ENCODE data around the gene MYO16. TPM values are rescaled to one million over a fixed set of nuclear protein-coding genes. Genes with fewer than 3 reads are reported as not detected.
A peak's percentile ranks its signal among the peaks of the same experiment; 100 is the strongest.
"Not testable (repeated sequence)": the region's sequence is repeated elsewhere in the genome, so short reads cannot be mapped to it uniquely, and the experiment has no call there.

MYO16 gene
- total RNA-seq, 1 donor from 2014 or later = 0.27 TPM

- intact Hi-C loops (cut with DNase I) = no loop called here
- ATAC-seq (no peak), DNase-seq (ENCODE audit: low spot score) (no peak)
These were observed 355.0 kb downstream of the MYO16 start for GRCh38 chr13:108984251-108984920.

GRCh38 chr13:108985166-108985565, 355.8 kb downstream of the MYO16 start:
- intact Hi-C loops (cut with DNase I) = no loop called here
- ATAC-seq = no peak
- no peak for DNase-seq (ENCODE audit: low spot score)

GRCh38 chr13:108987517-108987916, 358.1 kb downstream of the MYO16 start:
- intact Hi-C loops (cut with DNase I) = no loop called here
- ATAC-seq (peak; percentile 64), DNase-seq (ENCODE audit: low spot score) (no peak)

GRCh38 chr13:108987944-108988343, 358.5 kb downstream of the MYO16 start:
- ATAC-seq = no peak
- DNase-seq (ENCODE audit: low spot score) = no peak
- intact Hi-C loops (cut with DNase I) = no loop called here

DNA sequence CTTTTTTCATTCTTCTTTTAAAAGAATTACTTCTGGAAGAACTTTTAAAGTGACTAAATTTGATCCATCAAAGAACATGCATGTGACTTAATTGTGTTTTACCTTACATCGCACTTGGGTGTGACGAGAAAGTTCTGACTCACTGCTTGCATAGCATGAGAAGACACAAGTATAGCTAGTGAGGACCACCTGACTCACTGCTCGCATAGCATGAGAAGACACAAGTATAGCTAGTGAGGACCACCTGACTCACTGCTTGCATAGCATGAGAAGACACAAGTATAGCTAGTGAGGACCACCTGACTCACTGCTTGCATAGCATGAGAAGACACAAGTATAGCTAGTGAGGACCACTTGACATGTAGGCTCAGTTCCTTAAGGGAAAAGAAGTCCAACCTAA, 362.0 kb downstream of the MYO16 start:
- not testable (repeated sequence) for ATAC-seq; DNase-seq (ENCODE audit: low spot score)
- intact Hi-C loops (cut with DNase I) = loop anchor here (5.0 kb wide), 1 partner anchor 151 kb away; no protein-coding TSS in a partner anchor

GRCh38 chr13:108993346-108993745, 363.9 kb downstream of the MYO16 start:
- intact Hi-C loops (cut with DNase I) = loop anchor here (5.0 kb wide), 1 partner anchor 149 kb away; no protein-coding TSS in a partner anchor
- DNase-seq (ENCODE audit: low spot score) = no peak

GRCh38 chr13:108996430-108996829, 367.0 kb downstream of the MYO16 start:
- no peak for DNase-seq (ENCODE audit: low spot score)
- no peak for ATAC-seq
- intact Hi-C loops (cut with DNase I) = no loop called here

More at GRCh38 chr13:108993346-108993745, 363.9 kb downstream of the MYO16 start:
- ATAC-seq = no peak

GRCh38 chr13:109000207-109000606, 370.8 kb downstream of the MYO16 start:
- intact Hi-C loops (cut with DNase I) = no loop called here
- no peak for DNase-seq (ENCODE audit: low spot score)

GRCh38 chr13:109002934-109003333, 373.5 kb downstream of the MYO16 start:
- intact Hi-C loops (cut with DNase I) = no loop called here
- DNase-seq (ENCODE audit: low spot score) (no peak), ATAC-seq (no peak)

More at GRCh38 chr13:109000207-109000606, 370.8 kb downstream of the MYO16 start:
- ATAC-seq = no peak

DNA sequence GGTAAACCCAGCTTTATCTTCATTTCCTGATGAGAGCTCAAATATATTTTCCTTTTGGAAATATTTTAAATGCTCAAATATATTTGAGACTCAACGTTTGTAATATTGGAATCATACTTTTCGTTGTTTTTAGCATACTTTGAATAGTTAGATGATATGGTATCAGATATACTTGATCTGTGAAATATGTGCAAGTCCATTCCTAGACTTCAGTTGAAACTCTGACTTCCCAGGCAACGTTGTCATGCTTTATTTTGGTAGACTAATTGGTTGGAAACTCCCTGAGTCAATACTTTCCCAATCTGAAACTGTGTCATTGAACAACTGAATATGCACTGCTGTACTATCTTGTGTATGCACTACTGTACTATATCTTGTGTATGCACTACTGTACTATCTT, 378.5 kb downstream of the MYO16 start:
- no peak for DNase-seq (ENCODE audit: low spot score)
- intact Hi-C loops (cut with DNase I) = no loop called here

GRCh38 chr13:109009756-109010155, 380.3 kb downstream of the MYO16 start:
- DNase-seq (ENCODE audit: low spot score) (no peak), ATAC-seq (no peak)
- intact Hi-C loops (cut with DNase I) = no loop called here

More for the DNA sequence above, 378.5 kb downstream of the MYO16 start:
- ATAC-seq = no peak

- intact Hi-C loops (cut with DNase I) = no loop called here
- DNase-seq (ENCODE audit: low spot score) (no peak), ATAC-seq (no peak)
These were observed 381.5 kb downstream of the MYO16 start for GRCh38 chr13:109010912-109011311.

DNA sequence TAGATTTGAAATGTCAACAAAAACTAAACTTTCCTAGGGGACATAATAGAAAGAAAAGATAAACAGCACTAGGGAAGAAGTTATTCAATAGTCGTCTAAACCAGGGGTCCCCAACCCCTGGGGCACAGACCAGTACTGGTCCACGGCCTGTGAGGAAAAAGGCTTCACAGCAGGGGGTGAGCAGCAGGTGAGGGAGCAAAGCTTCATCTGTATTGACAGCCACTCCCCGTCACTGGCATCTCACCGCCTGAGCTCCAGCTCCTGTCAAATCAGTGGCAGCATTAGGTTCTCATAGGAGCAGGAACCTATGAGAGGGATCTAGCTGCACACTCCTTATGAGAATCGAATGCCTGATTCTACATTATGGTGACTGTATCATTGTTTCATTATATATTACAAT, 382.7 kb downstream of the MYO16 start:
- DNase-seq (ENCODE audit: low spot score) = no peak
- ATAC-seq = no peak
- intact Hi-C loops (cut with DNase I) = no loop called here

- ATAC-seq (no peak), DNase-seq (ENCODE audit: low spot score) (no peak)
- intact Hi-C loops (cut with DNase I) = no loop called here
These were observed 392.1 kb downstream of the MYO16 start for GRCh38 chr13:109021558-109021957.

DNA sequence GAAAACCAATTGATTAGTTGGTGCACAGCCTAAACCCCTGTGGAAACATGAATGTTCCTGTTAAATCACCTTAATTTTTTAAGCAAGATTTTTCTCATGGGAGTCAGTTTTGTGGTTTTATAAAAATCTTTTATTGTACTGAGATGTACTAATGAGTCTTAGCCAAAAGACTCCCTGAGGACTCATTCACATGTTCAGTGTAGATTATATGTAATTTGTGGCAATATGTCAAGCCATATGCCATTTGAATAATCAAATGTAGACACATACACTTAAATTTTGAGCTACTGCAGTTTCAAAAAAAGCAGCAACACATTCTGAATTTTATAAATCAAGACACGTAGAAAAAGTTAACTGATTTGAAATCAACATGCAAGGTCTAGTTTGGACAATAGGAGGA, 395.2 kb downstream of the MYO16 start:
- ATAC-seq (no peak), DNase-seq (ENCODE audit: low spot score) (no peak)
- intact Hi-C loops (cut with DNase I) = no loop called here

DNA sequence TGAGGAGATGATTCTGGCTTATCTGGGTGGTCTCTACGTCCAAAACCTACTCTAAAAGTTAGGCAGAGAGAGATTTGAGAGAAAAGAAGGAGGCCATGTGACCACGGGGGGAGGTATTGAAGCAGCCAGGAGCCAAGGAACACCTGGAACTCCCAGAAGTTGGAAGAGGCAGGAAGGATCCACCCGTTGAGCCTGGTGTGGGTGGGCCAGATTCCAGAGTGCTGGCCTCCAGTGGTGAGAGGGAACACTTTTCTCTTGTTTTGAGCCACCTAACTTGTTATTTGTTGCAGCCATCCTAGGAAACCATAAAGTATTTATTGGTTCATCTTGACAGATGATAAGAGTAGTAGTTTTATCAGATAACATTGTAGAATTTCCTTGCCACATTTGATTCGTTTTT, 396.9 kb downstream of the MYO16 start:
- intact Hi-C loops (cut with DNase I) = no loop called here
- ATAC-seq = no peak

DNA sequence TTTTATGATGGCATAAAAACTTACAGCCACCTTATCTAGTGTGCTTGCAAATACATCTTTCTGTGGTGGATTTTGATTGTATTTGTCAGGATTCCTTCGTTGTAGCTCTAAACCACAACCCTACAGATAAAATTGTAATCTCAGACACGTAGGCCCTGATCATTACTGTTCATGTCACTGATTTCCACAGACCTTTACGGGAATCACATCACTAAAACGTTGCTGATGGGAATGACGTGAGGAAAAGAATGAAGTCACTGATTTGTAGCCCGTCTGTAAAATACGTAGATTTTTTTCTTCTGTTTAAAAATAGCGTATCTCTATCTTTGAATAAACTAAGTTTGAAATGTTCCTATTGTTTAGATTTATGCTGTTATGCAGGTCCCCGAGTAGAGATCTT, 399.2 kb downstream of the MYO16 start:
- intact Hi-C loops (cut with DNase I) = no loop called here
- ATAC-seq = no peak
- DNase-seq (ENCODE audit: low spot score) = no peak

More for the DNA sequence above, 396.9 kb downstream of the MYO16 start:
- no peak for DNase-seq (ENCODE audit: low spot score)

GRCh38 chr13:109033090-109033489, 403.7 kb downstream of the MYO16 start:
- DNase-seq (ENCODE audit: low spot score) (no peak), ATAC-seq (no peak)
- intact Hi-C loops (cut with DNase I) = no loop called here

DNA sequence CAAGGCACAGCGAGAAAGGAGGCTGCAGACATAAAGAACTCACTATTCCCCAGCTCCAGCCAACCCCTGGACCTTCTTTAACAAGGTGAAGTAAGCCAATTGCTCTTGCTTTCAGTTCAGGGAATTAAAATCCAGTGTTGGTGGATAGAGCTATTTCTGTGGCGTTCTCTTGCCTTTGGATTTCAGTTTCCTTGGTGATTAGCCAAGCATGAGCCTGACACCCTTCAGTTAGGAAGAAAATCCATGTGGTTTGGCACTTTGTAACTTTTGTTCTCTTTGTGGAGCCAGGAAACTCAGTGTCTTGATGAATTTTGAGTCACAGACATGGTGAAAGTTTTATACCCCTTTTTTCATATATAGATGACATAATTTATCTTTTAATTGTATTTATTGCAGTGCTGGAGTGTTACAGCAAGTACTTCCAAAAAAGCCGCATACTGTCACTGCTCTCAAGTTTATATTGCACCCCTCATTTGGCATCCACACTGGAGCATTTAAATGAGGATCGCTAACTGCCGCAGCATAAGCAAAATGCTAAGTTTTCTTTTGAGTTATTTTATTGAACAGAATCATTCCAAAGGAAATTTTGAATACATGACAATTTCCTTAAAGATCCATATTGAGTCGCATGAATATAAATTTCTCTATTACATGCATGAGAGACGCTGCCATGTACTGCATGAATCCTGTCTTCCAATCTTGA, 406.8 kb downstream of the MYO16 start:
- ATAC-seq (no peak), DNase-seq (ENCODE audit: low spot score) (no peak)
- intact Hi-C loops (cut with DNase I) = no loop called here

- intact Hi-C loops (cut with DNase I) = no loop called here
- DNase-seq (ENCODE audit: low spot score) = no peak
- no peak for ATAC-seq
These were observed 414.2 kb downstream of the MYO16 start for GRCh38 chr13:109043636-109044035.

Measured in sciatic nerve (tissue), 2 donors.